ENCODE data around the gene RPS6KC1.
"Not testable (repeated sequence)": the region's sequence is repeated elsewhere in the genome, so short reads cannot be mapped to it uniquely, and the experiment has no call there.

RPS6KC1 gene

DNA sequence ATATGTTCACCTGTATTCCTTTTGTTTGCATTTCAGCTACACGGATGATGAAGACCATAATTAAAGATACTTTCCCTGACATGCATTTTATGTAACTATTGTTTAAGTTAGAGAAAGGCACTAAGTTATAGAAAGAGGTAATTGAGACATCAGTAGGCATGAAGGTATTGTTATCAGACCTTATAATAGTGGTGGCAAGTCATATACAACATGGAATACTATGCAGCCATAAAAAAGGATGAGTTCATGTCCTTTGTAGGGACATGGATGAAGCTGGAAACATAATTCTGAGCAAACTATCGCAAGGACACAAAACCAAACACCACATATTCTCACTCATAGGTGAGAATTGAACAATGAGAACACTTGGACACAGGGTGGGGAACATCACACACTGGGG is 109.4 kb downstream of the RPS6KC1 start:
- not testable (repeated sequence) for DNase-seq (ENCODE audit: low spot score)

DNA sequence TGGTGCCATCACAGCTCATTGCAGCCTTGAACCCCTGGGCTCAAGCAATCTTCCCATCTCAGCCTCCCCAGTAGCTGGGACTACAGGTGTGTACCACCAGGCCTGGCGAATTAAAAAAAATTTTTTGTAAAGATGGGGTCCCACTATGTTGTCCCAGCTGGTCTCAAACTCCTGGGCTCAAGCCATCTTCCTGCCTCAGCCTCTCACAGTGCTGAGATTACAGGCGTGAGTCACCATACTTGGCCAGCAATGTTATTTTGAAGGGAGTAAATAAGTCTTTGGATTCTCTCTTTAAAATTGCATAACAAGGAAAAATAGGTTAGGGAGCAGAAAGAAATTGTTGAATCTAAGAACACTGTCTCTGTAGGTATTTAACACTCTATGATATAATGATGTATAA is 111.3 kb downstream of the RPS6KC1 start:
- no peak for DNase-seq (ENCODE audit: low spot score)

- DNase-seq (ENCODE audit: low spot score): no peak
These were observed 111.8 kb downstream of the RPS6KC1 start for GRCh38 chr1:213162862-213163261.

GRCh38 chr1:213163278-213163711 is 112.3 kb downstream of the RPS6KC1 start:
- no peak for DNase-seq (ENCODE audit: low spot score)

DNA sequence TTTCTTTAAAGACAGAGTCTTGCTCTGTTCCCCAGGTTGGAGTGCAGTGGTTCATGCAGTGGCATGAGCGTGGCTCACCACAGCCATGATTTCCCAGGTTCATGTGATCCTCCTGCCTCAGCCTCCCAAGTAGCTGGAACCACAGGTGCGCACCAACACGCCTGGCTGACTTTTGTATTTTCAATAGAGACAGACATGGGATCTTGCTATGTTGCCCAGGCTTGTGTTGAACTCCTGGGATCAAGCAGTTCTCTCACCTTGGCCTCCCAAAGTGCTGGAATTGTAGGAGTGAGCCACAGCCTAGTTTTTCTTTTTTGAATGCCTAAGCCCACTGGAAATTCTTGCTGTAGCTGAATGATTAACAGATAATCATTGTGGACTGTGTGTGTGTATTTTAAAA is 113.5 kb downstream of the RPS6KC1 start:
- DNase-seq (ENCODE audit: low spot score): no peak

GRCh38 chr1:213166852-213167251 is 115.8 kb downstream of the RPS6KC1 start:
- DNase-seq (ENCODE audit: low spot score): no peak

- DNase-seq (ENCODE audit: low spot score): no peak
These were observed 120.7 kb downstream of the RPS6KC1 start for GRCh38 chr1:213171711-213172110.

GRCh38 chr1:213176341-213176740 is 125.3 kb downstream of the RPS6KC1 start:
- DNase-seq (ENCODE audit: low spot score): no peak

DNA sequence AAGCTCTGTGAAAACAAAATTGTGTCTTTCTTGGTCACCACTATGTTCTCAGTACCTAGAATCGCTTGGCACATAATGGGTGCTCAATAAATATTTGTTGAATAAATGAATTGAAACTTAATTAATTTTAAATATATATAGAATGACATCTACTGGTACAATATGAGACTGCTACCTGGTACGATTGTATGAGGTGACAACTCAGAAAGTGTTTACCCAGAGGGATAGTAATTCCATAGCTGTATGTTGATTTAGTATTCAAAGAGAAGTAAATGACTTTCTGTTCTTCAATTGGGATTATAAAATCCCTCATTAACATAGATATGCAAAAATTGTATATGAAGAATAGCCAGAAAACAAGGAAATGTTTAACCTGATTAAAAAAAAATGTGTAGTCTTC is 128.7 kb downstream of the RPS6KC1 start:
- no peak for DNase-seq (ENCODE audit: low spot score)

DNA sequence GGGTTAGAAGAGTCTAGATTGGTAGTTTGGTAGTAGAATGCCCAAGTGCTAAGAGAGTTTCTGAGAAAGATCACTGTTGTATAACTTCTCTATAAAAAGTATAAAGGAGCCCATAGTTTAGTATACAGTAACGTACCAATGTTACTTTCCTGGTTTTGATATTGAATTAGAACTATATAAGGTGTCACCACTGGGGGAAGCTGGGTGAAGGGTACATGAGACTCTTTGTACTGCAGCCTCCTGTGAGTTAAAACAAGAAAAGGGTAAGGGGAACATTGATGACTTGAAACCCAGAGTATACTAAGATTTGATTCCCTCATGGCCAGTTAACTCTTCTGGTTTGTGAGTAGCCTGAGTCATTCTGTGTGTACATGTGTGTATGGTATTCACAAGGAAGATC is 129.8 kb downstream of the RPS6KC1 start:
- no peak for DNase-seq (ENCODE audit: low spot score)

DNA sequence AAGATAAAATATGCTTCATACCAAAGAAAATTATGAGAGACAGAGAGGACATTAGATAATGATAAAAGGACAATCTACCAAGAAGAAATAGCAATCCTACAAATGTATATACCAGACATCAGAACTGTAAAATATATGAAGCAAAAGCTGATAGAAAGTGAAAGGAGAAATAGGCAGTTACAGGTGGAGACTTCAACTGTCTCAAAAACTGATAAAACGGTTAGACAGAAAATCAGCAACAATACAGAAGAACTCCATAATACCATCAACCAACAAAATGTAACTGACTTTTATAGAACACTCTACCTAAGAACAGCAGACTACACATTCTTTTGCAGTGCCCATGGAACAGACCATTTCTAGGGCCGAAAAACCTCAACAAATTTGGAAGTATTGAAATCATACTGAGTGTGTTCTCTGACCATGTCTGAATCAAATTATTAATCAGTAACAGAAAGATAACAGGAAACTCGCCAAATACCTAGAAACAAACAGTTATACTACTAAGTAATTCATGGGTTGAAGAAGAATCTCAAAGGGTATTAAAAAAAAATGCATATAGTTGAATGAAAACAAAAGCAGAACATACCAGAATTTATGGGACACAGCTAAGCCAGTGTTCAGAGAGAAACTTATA is 132.1 kb downstream of the RPS6KC1 start:
- no peak for DNase-seq (ENCODE audit: low spot score)

DNA sequence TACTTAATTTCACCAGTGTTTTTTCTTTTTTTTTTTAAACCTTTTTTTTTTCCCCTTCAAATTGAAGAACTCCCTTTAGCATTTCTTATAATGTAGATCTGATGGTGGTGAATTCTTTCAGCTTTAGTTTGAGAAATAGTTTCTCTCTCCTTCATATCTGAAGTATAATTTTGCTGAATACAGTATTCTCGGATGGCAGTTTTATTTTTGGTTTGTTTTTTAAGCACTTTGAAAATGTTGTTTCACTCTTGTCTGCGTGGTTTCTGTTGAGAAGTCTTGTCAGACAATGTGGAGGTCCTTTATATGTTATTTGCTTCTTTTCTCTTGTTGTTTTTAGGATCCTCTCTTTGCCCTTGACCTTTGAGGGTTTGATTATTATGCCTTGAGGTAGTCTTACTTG is 135.1 kb downstream of the RPS6KC1 start:
- DNase-seq (ENCODE audit: low spot score): no peak

GRCh38 chr1:213192026-213192425 is 141.0 kb downstream of the RPS6KC1 start:
- DNase-seq (ENCODE audit: low spot score): no peak

GRCh38 chr1:213194383-213194782 is 143.3 kb downstream of the RPS6KC1 start:
- DNase-seq (ENCODE audit: low spot score): no peak

DNA sequence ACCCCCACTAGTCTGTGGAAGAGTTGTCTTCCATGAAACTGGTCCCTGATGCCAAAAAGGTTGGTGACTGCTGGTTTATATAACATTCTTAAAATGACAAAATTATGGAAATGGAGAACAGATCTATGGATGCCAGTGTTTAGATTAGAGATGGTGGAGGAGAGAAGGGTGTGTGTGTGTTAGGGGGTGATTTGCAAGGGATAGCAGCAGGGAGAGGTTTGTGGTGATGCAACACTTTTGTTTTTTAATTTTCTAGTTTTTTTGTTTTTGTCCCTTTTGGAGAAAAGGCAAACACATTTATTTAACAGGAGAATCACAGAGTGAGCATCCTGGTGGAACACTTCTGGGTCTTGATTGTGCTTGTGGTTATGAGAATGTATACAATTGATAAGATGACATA is 143.8 kb downstream of the RPS6KC1 start:
- DNase-seq (ENCODE audit: low spot score): no peak

GRCh38 chr1:213196328-213197054 is 145.4 kb downstream of the RPS6KC1 start:
- DNase-seq (ENCODE audit: low spot score): not testable (repeated sequence)

DNA sequence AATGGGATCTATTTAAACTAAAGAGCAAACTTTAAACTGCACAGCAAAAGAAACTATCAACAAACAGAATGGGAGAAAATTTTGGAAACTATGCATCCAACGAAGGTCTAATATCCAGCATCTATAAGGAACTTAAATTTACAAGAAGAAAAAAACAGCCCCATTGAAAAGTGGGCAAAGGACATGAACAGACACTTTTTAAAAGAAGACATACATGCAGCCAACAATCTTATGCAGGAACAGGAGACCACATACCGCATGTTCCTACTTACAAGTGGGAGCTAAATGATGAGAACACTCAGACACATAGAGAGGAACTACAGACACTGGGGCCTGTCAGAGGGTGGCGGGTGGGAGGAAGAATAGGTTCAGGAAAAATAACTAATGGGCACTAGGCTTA is 149.6 kb downstream of the RPS6KC1 start:
- DNase-seq (ENCODE audit: low spot score): no peak

DNA sequence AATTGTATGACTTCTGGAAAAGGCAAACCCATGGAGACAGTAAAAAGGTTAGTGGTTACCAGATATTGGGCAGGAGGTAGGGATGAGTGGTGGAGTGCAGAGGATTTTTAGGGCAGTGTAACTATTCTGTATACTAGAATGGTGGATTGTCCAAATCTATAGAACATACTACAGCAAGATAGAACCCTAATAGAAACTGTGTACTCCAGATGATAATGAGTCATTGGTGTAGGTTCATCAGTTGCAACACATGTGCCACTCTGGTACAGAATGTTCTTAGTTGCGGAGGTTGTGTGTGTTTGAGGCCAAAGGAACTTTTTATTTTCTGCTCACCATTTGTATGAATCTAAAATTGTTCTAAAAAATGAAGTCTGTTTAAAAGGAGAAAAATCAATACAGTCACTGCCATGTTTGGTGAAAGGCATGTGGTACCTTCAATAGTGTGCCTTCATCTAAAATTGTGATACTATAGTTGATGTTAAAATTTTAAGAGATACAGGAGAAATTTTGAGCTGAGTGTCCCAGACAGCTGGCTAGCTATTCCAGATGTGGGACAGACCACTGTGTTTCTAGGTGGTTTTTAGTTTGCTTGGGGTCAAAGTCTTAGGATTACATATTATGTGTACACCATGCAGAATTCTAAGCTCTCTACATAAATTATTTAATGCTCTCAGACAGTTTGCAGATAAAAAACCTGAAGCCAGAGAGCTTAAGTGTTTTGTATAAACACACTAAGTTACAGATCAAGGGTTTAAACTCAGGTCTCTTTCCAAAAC is 150.5 kb downstream of the RPS6KC1 start:
- DNase-seq (ENCODE audit: low spot score): no peak

DNA sequence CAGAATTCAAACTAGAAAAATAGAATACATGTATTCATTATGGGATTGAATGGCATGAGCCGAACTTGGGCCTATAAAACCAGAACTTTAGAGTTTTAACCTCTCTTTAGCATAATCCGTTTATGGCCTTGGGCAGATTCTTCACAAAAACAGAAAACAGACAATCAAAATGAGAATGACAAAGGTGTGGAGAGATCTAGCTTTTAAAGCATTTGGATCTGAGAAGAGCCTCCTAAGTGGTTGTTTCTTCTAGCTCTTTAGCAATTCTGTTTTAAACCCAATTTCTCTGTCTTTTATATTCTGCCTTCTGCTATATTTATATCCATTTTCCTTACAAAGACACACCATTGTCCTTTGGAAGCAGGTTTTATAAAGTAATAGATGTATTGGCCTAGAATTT is 160.2 kb downstream of the RPS6KC1 start:
- no peak for DNase-seq (ENCODE audit: low spot score)

- not testable (repeated sequence) for DNase-seq (ENCODE audit: low spot score)
These were observed 168.0 kb downstream of the RPS6KC1 start for GRCh38 chr1:213219076-213219475.

- DNase-seq (ENCODE audit: low spot score): no peak
These were observed 170.2 kb downstream of the RPS6KC1 start for GRCh38 chr1:213221209-213221608.

GRCh38 chr1:213227458-213227857 is 176.4 kb downstream of the RPS6KC1 start:
- DNase-seq (ENCODE audit: low spot score): no peak

DNA sequence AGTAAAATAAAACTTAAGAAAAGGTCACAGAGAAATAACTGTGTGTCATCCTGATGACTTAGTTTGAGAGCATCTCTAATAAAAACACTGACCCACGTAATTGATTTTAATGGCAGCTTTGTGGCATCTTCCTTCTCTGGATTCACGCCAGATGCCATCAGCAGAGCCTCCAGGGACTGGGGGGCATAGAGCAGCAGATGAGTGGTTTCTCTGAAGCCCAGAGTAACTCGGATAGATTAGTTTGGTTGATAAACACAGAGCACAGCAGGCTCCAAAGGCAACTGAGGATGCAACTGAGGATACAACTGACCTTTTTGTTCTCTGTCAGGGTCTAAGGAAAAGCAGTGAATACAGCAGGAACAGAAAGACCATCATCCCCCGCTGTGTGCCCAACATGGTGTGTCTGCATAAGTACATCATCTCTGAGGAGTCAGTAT is 180.8 kb downstream of the RPS6KC1 start:
- DNase-seq (ENCODE audit: low spot score): no peak

Data from NAMALWA (cell line).